ENCODE data around the gene DTNB.
A peak's percentile ranks its signal among the peaks of the same experiment; 100 is the strongest.

DTNB gene

GRCh38 chr2:25697559-25698341 lies 24.4 kb upstream of the DTNB start:
- H3K36me3 Mint-ChIP-seq (ENCODE audit: low read depth), result no peaks in the 10 kb centered on the region
- no peak overlapping the region for H3K27ac Mint-ChIP-seq
- peaks cover 4% of the 10 kb centered on the region for H3K4me1 Mint-ChIP-seq (ENCODE audit: low read depth)
- no peaks in the 10 kb centered on the region for H3K27me3 Mint-ChIP-seq
- DNase-seq, result no peak
- no peak overlapping the region for H3K4me3 Mint-ChIP-seq
- no peaks in the 10 kb centered on the region for H3K9me3 Mint-ChIP-seq

- Mint-ChIP-seq H3K4me1 (ENCODE audit: low read depth) (no peaks in the 10 kb centered on the region), H3K27me3 (no peaks in the 10 kb centered on the region), H3K9me3 (no peaks in the 10 kb centered on the region), H3K27ac (no peak overlapping the region), H3K4me3 (no peak overlapping the region), H3K36me3 (ENCODE audit: low read depth) (no peaks in the 10 kb centered on the region)
- DNase-seq, result no peak
These were observed 19.5 kb upstream of the DTNB start for GRCh38 chr2:25692737-25693445.

- Mint-ChIP-seq H3K36me3 (ENCODE audit: low read depth) (no peaks in the 10 kb centered on the region), H3K27ac (no peak overlapping the region), H3K4me1 (ENCODE audit: low read depth) (no peaks in the 10 kb centered on the region), H3K4me3 (no peak overlapping the region), H3K27me3 (no peaks in the 10 kb centered on the region), H3K9me3 (no peaks in the 10 kb centered on the region)
- DNase-seq, result no peak
These were observed 18.8 kb upstream of the DTNB start for GRCh38 chr2:25692143-25692542.

- DNase-seq, result no peak
- no peak overlapping the region for H3K27ac Mint-ChIP-seq
- no peak overlapping the region for H3K4me3 Mint-ChIP-seq
- no peaks in the 10 kb centered on the region for H3K4me1 Mint-ChIP-seq (ENCODE audit: low read depth)
- H3K36me3 Mint-ChIP-seq (ENCODE audit: low read depth), result no peaks in the 10 kb centered on the region
- no peaks in the 10 kb centered on the region for H3K27me3 Mint-ChIP-seq
- no peaks in the 10 kb centered on the region for H3K9me3 Mint-ChIP-seq
These were observed 16.7 kb upstream of the DTNB start for GRCh38 chr2:25690058-25690457.

- H3K27ac Mint-ChIP-seq, result no peak overlapping the region
- peaks cover 2% of the 10 kb centered on the region for H3K4me1 Mint-ChIP-seq (ENCODE audit: low read depth)
- H3K9me3 Mint-ChIP-seq, result no peaks in the 10 kb centered on the region
- H3K36me3 Mint-ChIP-seq (ENCODE audit: low read depth), result no peaks in the 10 kb centered on the region
- H3K4me3 Mint-ChIP-seq, result no peak overlapping the region
- H3K27me3 Mint-ChIP-seq, result no peaks in the 10 kb centered on the region
- no peak for DNase-seq
These were observed 14.9 kb upstream of the DTNB start for GRCh38 chr2:25688236-25688635.

GRCh38 chr2:25685741-25686140 lies 12.4 kb upstream of the DTNB start:
- Mint-ChIP-seq H3K27ac (no peak overlapping the region), H3K9me3 (no peaks in the 10 kb centered on the region), H3K4me3 (no peak overlapping the region), H3K27me3 (no peaks in the 10 kb centered on the region), H3K36me3 (ENCODE audit: low read depth) (no peaks in the 10 kb centered on the region), H3K4me1 (ENCODE audit: low read depth) (peaks cover 2% of the 10 kb centered on the region)
- no peak for DNase-seq

- no peaks in the 10 kb centered on the region for H3K9me3 Mint-ChIP-seq
- no peak overlapping the region for H3K4me3 Mint-ChIP-seq
- no peak overlapping the region for H3K27ac Mint-ChIP-seq
- H3K4me1 Mint-ChIP-seq (ENCODE audit: low read depth), result peaks cover 2% of the 10 kb centered on the region
- no peaks in the 10 kb centered on the region for H3K36me3 Mint-ChIP-seq (ENCODE audit: low read depth)
- no peak for DNase-seq
- no peaks in the 10 kb centered on the region for H3K27me3 Mint-ChIP-seq
These were observed 11.4 kb upstream of the DTNB start for GRCh38 chr2:25684577-25685473.

GRCh38 chr2:25682082-25682481 lies 8.7 kb upstream of the DTNB start:
- no peaks in the 10 kb centered on the region for H3K36me3 Mint-ChIP-seq (ENCODE audit: low read depth)
- no peak overlapping the region for H3K27ac Mint-ChIP-seq
- DNase-seq, result no peak
- no peaks in the 10 kb centered on the region for H3K27me3 Mint-ChIP-seq
- peaks cover 2% of the 10 kb centered on the region for H3K4me1 Mint-ChIP-seq (ENCODE audit: low read depth)
- H3K9me3 Mint-ChIP-seq, result no peaks in the 10 kb centered on the region
- H3K4me3 Mint-ChIP-seq, result no peak overlapping the region

- no peak for DNase-seq
- peaks cover 10% of the 10 kb centered on the region for H3K4me1 Mint-ChIP-seq (ENCODE audit: low read depth)
- no peak overlapping the region for H3K4me3 Mint-ChIP-seq
- H3K36me3 Mint-ChIP-seq (ENCODE audit: low read depth), result no peaks in the 10 kb centered on the region
- no peak overlapping the region for H3K27ac Mint-ChIP-seq
- H3K27me3 Mint-ChIP-seq, result peaks cover 3% of the 10 kb centered on the region
- H3K9me3 Mint-ChIP-seq, result no peaks in the 10 kb centered on the region
These were observed 4.5 kb upstream of the DTNB start for GRCh38 chr2:25677877-25678276.

GRCh38 chr2:25674077-25674362 lies 643 bp upstream of the DTNB start:
- Mint-ChIP-seq H3K9me3 (no peaks in the 10 kb centered on the region), H3K4me1 (ENCODE audit: low read depth) (peaks cover 29% of the 10 kb centered on the region), H3K36me3 (ENCODE audit: low read depth) (no peaks in the 10 kb centered on the region), H3K27ac (peak overlapping the region; percentile 85), H3K27me3 (peaks cover 3% of the 10 kb centered on the region), H3K4me3 (peak overlapping the region; percentile 80)
- no peak for DNase-seq

GRCh38 chr2:25672494-25673299 lies 680 bp downstream of the DTNB start:
- Mint-ChIP-seq H3K4me1 (ENCODE audit: low read depth) (peaks cover 31% of the 10 kb centered on the region), H3K36me3 (ENCODE audit: low read depth) (no peaks in the 10 kb centered on the region), H3K27ac (peak overlapping the region; percentile 76)

GRCh38 chr2:25671622-25672021 lies 1.8 kb downstream of the DTNB start:
- Mint-ChIP-seq H3K9me3 (no peaks in the 10 kb centered on the region), H3K36me3 (ENCODE audit: low read depth) (no peaks in the 10 kb centered on the region), H3K4me1 (ENCODE audit: low read depth) (peaks cover 31% of the 10 kb centered on the region), H3K4me3 (peak overlapping the region; percentile 80), H3K27ac (no peak overlapping the region), H3K27me3 (peaks cover 3% of the 10 kb centered on the region)
- DNase-seq, result no peak

More at GRCh38 chr2:25672494-25673299, 680 bp downstream of the DTNB start:
- DNase-seq, result peak; percentile 81
- peak overlapping the region; percentile 80 for H3K4me3 Mint-ChIP-seq
- no peaks in the 10 kb centered on the region for H3K9me3 Mint-ChIP-seq
- peaks cover 3% of the 10 kb centered on the region for H3K27me3 Mint-ChIP-seq

- H3K9me3 Mint-ChIP-seq, result no peaks in the 10 kb centered on the region
- H3K4me1 Mint-ChIP-seq (ENCODE audit: low read depth), result peaks cover 38% of the 10 kb centered on the region
- no peak overlapping the region for H3K27ac Mint-ChIP-seq
- no peak for DNase-seq
- peaks cover 3% of the 10 kb centered on the region for H3K27me3 Mint-ChIP-seq
- no peaks in the 10 kb centered on the region for H3K36me3 Mint-ChIP-seq (ENCODE audit: low read depth)
- H3K4me3 Mint-ChIP-seq, result no peak overlapping the region
These were observed 3.9 kb downstream of the DTNB start for GRCh38 chr2:25669520-25669919.

GRCh38 chr2:25666218-25666617 lies 7.2 kb downstream of the DTNB start:
- Mint-ChIP-seq H3K9me3 (no peaks in the 10 kb centered on the region), H3K27me3 (no peaks in the 10 kb centered on the region), H3K36me3 (ENCODE audit: low read depth) (no peaks in the 10 kb centered on the region), H3K27ac (no peak overlapping the region), H3K4me3 (no peak overlapping the region), H3K4me1 (ENCODE audit: low read depth) (peaks cover 26% of the 10 kb centered on the region)
- DNase-seq, result no peak
